Natural killer cell (primary cell): Measurements from ENCODE around the gene KIAA1671. TPM values are rescaled to one million over a fixed set of nuclear protein-coding genes. Genes with fewer than 3 reads are reported as not detected.
A peak's percentile ranks its signal among the peaks of the same experiment; 100 is the strongest.

ENCODE experiments used
- ATAC-seq, 3 donors: fragments of 150-1000 bp in 2 of 3; fragments of 200-7000 bp in 1 of 3; cut with Tn5 transposase; 1 replicate in 1 of 3; 2 replicates in 2 of 3; pipeline ENCODE4 v1.10.0; 2021; ENCODE audit warnings: mild to moderate bottlenecking in 2 of 3, moderate library complexity in 2 of 3
- DNase-seq, 2 donors: peaks; one replicate each; pipeline versions ENCODE4 v3.0.0 to v3.0.0-alpha.2; 2013 to 2021; ENCODE audit warnings: mixed read lengths in 1 of 2
- H3K27ac ChIP-seq: one replicate; pipeline ENCODE4 v1.5.1; 2013; ENCODE audit warnings: mild to moderate bottlenecking, low read length
- H3K27me3 ChIP-seq: one replicate; pipeline ENCODE4 v1.6.1; 2013; ENCODE audit warnings: low read length; ENCODE audit not compliant: control insufficient read depth, insufficient read depth
- H3K36me3 ChIP-seq: one replicate; pipeline ENCODE4 v1.6.1; 2013; ENCODE audit warnings: low read length; ENCODE audit not compliant: control insufficient read depth, insufficient read depth
- H3K4me1 ChIP-seq: one replicate; pipeline ENCODE4 v1.6.1; 2013; ENCODE audit warnings: low read length; ENCODE audit not compliant: control insufficient read depth, insufficient read depth
- H3K4me3 ChIP-seq: one replicate; pipeline ENCODE4 v1.5.1; 2013; ENCODE audit warnings: low read length
- H3K9me3 ChIP-seq: one replicate; pipeline ENCODE4 v1.6.1; 2013; ENCODE audit warnings: low read length; ENCODE audit not compliant: control insufficient read depth, insufficient read depth
- H3K27ac Mint-ChIP-seq, 2 donors: one replicate each; pipeline ENCODE4 v1.8.0; 2022; ENCODE audit warnings: mild to moderate bottlenecking in 2 of 2, mixed read lengths in 2 of 2, moderate library complexity in 1 of 2
- H3K27me3 Mint-ChIP-seq, 2 donors: one replicate each; pipeline ENCODE4 v1.8.0; 2022; ENCODE audit warnings: low read depth in 2 of 2, mixed read lengths in 2 of 2
- H3K36me3 Mint-ChIP-seq: one replicate; pipeline ENCODE4 v1.8.0; 2022; ENCODE audit warnings: mixed read lengths
- H3K4me1 Mint-ChIP-seq, 2 donors: one replicate each; pipeline ENCODE4 v1.8.0; 2022; ENCODE audit warnings: mixed read lengths in 2 of 2
- H3K4me3 Mint-ChIP-seq: one replicate; pipeline ENCODE4 v1.8.0; 2022; ENCODE audit warnings: mild to moderate bottlenecking, moderate library complexity, mixed read lengths
- H3K9me3 Mint-ChIP-seq, 2 donors: one replicate each; pipeline ENCODE4 v1.8.0; 2022; ENCODE audit warnings: mixed read lengths in 2 of 2
- CTCF ChIP-seq: fragments of 200-600 bp; IDR thresholded peaks from one replicate; pipeline ENCODE4 v1.8.0; 2022; ENCODE audit warnings: antibody characterized with exemption
- WGBS: methylation state at CpG from one replicate; pipeline ENCODE4 v1.1.7; 2013; ENCODE audit warnings: missing lambda C conversion rate; ENCODE audit not compliant: insufficient coverage; 5-methylcytosine and 5-hydroxymethylcytosine counted together
- intact Hi-C: fragments of 100-400 bp; cut with micrococcal nuclease; formaldehyde crosslinking; loops from one replicate; pipeline ENCODE4 v1.14.2; 2022
- total RNA-seq, 4 donors: library from RNA; stranded (reverse); fragments of 120-200 nt in 1 of 4; gene quantifications; one replicate each; pipeline versions ENCODE4 v1.2.3 to v1.2.4, GENCODE V29; 2013 to 2022

The KIAA1671 gene
- total RNA-seq, 3 donors from 2014 or later (not counting 1 experiment from before 2014, with no cell fraction given): 3.6 to 24.0 (median 7.3) TPM

GRCh38 chr22:25060522-25061071, 108.1 kb downstream of the KIAA1671 start:
- Mint-ChIP-seq H3K27me3 (peaks cover 0 to 3% of the 10 kb centered on the region in 2 donors), H3K4me1 (peaks cover 40 to 45% of the 10 kb centered on the region in 2 donors), H3K36me3 (no peaks in the 10 kb centered on the region), H3K4me3 (no peak overlapping the region), H3K27ac (peak overlapping the region; percentile 68 to 75), H3K9me3 (no peaks in the 10 kb centered on the region)
- TF ChIP-seq CTCF: no peak
- intact Hi-C loops: no loop called here
- DNase-seq (peak in 1 of 2 donors; percentile 74), ATAC-seq (peak in 1 of 3 donors; percentile 23)
- WGBS: 62% methylated on average over 10 of the region's 10 CpGs
- Histone ChIP-seq H3K27me3 (no peaks in the 10 kb centered on the region), H3K9me3 (no peaks in the 10 kb centered on the region), H3K4me1 (peaks cover 54% of the 10 kb centered on the region), H3K27ac (no peak overlapping the region), H3K4me3 (no peak overlapping the region), H3K36me3 (no peaks in the 10 kb centered on the region)

GRCh38 chr22:25061134-25061533, 108.6 kb downstream of the KIAA1671 start:
- no peaks in the 10 kb centered on the region for H3K9me3 Mint-ChIP-seq
- DNase-seq (peak in 1 of 2 donors; percentile 25), ATAC-seq (no peak)
- Histone ChIP-seq H3K4me3 (no peak overlapping the region), H3K9me3 (no peaks in the 10 kb centered on the region), H3K36me3 (no peaks in the 10 kb centered on the region), H3K27ac (no peak overlapping the region), H3K4me1 (peaks cover 55% of the 10 kb centered on the region), H3K27me3 (no peaks in the 10 kb centered on the region)
- H3K27me3 Mint-ChIP-seq: peaks cover 0 to 3% of the 10 kb centered on the region in 2 donors
- WGBS: 87% methylated on average over 5 of the region's 5 CpGs
- no peak for TF ChIP-seq CTCF
- H3K36me3 Mint-ChIP-seq: no peaks in the 10 kb centered on the region
- H3K4me3 Mint-ChIP-seq: no peak overlapping the region
- H3K27ac Mint-ChIP-seq: peak overlapping the region; percentile 68 to 75
- intact Hi-C loops: no loop called here
- peaks cover 40 to 45% of the 10 kb centered on the region in 2 donors for H3K4me1 Mint-ChIP-seq

- WGBS: 70% methylated on average over 8 of the region's 8 CpGs
- no peaks in the 10 kb centered on the region for H3K9me3 ChIP-seq
- H3K4me3 ChIP-seq: no peak overlapping the region
- H3K27me3 ChIP-seq: no peaks in the 10 kb centered on the region
- peaks cover 43 to 49% of the 10 kb centered on the region in 2 donors for H3K4me1 Mint-ChIP-seq
- no peak overlapping the region for H3K27ac ChIP-seq
- H3K9me3 Mint-ChIP-seq: no peaks in the 10 kb centered on the region
- no peaks in the 10 kb centered on the region for H3K36me3 Mint-ChIP-seq
- TF ChIP-seq CTCF: no peak
- peak overlapping the region; percentile 68 to 75 for H3K27ac Mint-ChIP-seq
- peak overlapping the region; percentile 77 for H3K4me3 Mint-ChIP-seq
- H3K27me3 Mint-ChIP-seq: peaks cover 0 to 3% of the 10 kb centered on the region in 2 donors
- peaks cover 62% of the 10 kb centered on the region for H3K4me1 ChIP-seq
- H3K36me3 ChIP-seq: no peaks in the 10 kb centered on the region
- intact Hi-C loops: no loop called here
- no peak for DNase-seq
- no peak for ATAC-seq
Measured at GRCh38 chr22:25061605-25062376, 109.3 kb downstream of the KIAA1671 start.
